Neural crest cell (in vitro differentiated cells): ENCODE data around the gene APPBP2. TPM values are rescaled to one million over a fixed set of nuclear protein-coding genes. Genes with fewer than 3 reads are reported as not detected.
A peak's percentile ranks its signal among the peaks of the same experiment; 100 is the strongest.

Experiments used
- DNase-seq: peaks from one replicate; pipeline ENCODE4 v3.0.0; 2021; ENCODE audit warnings: low read depth, mixed read lengths, low spot score
- H3K27ac Mint-ChIP-seq: one replicate; pipeline ENCODE4 v1.8.0; 2021; ENCODE audit warnings: mild to moderate bottlenecking, mixed read lengths; ENCODE audit not compliant: unreplicated experiment
- H3K27me3 Mint-ChIP-seq: 2 replicates; pipeline ENCODE4 v1.8.0; 2021; ENCODE audit warnings: low read depth, mild to moderate bottlenecking, mixed read lengths
- H3K36me3 Mint-ChIP-seq: 2 replicates; pipeline ENCODE4 v1.8.0; 2021; ENCODE audit warnings: low read depth, mild to moderate bottlenecking, mixed read lengths
- H3K4me1 Mint-ChIP-seq: 2 replicates; pipeline ENCODE4 v1.8.0; 2021; ENCODE audit warnings: mixed read lengths
- H3K4me3 Mint-ChIP-seq: one replicate; pipeline ENCODE4 v1.8.0; 2021; ENCODE audit warnings: mild to moderate bottlenecking, mixed read lengths
- H3K9me3 Mint-ChIP-seq: 2 replicates; pipeline ENCODE4 v1.8.0; 2021; ENCODE audit warnings: mixed read lengths
- total RNA-seq: library from RNA; stranded (reverse); gene quantifications from 2 replicates; pipeline ENCODE4 v1.2.1, GENCODE V29; 2021
- TF ChIP-seq, protein P1 (sequence below): fragments of 200-600 bp; sonication (generic); conservative IDR thresholded peaks from 2 replicates; pipeline ENCODE4 v1.5.0; 2021; ENCODE audit warnings: antibody characterized with exemption, mild to moderate bottlenecking

The APPBP2 gene
- total RNA-seq, 1 donor from 2014 or later: 59.2 TPM

- no peak overlapping the region for H3K4me3 Mint-ChIP-seq
- no peak for DNase-seq
- no peaks in the 10 kb centered on the region for H3K27me3 Mint-ChIP-seq
- peaks cover 7% of the 10 kb centered on the region for H3K9me3 Mint-ChIP-seq
- no peak overlapping the region for H3K27ac Mint-ChIP-seq
- no peaks in the 10 kb centered on the region for H3K4me1 Mint-ChIP-seq
- TF ChIP-seq, protein P1, sequence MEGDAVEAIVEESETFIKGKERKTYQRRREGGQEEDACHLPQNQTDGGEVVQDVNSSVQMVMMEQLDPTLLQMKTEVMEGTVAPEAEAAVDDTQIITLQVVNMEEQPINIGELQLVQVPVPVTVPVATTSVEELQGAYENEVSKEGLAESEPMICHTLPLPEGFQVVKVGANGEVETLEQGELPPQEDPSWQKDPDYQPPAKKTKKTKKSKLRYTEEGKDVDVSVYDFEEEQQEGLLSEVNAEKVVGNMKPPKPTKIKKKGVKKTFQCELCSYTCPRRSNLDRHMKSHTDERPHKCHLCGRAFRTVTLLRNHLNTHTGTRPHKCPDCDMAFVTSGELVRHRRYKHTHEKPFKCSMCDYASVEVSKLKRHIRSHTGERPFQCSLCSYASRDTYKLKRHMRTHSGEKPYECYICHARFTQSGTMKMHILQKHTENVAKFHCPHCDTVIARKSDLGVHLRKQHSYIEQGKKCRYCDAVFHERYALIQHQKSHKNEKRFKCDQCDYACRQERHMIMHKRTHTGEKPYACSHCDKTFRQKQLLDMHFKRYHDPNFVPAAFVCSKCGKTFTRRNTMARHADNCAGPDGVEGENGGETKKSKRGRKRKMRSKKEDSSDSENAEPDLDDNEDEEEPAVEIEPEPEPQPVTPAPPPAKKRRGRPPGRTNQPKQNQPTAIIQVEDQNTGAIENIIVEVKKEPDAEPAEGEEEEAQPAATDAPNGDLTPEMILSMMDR: no peak
- peaks cover 6% of the 10 kb centered on the region for H3K36me3 Mint-ChIP-seq
Measured at GRCh38 chr17:60534010-60534555, 8.0 kb upstream of the APPBP2 start.

GRCh38 chr17:60529806-60530205 is 3.8 kb upstream of the APPBP2 start:
- H3K4me1 Mint-ChIP-seq: peaks cover 17% of the 10 kb centered on the region
- no peak for DNase-seq
- H3K36me3 Mint-ChIP-seq: peaks cover 10% of the 10 kb centered on the region
- H3K9me3 Mint-ChIP-seq: peaks cover 7% of the 10 kb centered on the region
- H3K27me3 Mint-ChIP-seq: no peaks in the 10 kb centered on the region
- TF ChIP-seq, protein P1: no peak
- H3K27ac Mint-ChIP-seq: no peak overlapping the region
- H3K4me3 Mint-ChIP-seq: no peak overlapping the region

DNA sequence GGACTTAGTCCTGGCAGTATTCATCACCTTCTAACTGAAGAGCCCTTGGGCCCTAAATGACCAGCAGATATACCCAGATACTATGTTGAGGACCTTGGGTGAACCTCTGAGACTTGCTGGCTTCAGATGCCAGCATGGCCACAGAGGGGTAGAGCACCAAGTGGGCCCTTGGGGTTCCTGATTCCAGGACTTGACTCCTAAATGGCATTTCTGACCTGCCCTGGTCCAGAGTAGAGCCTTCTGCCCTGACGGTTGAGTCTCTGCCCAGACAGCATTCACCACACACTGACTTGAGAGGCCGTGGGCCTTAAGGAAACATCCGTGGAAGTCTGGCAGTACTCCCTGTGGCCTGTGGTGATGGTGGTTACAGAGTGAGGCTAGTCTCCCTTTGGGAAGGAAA is 2.8 kb upstream of the APPBP2 start:
- peaks cover 7% of the 10 kb centered on the region for H3K9me3 Mint-ChIP-seq
- peaks cover 10% of the 10 kb centered on the region for H3K36me3 Mint-ChIP-seq
- TF ChIP-seq, protein P1: no peak
- DNase-seq: no peak
- H3K27ac Mint-ChIP-seq: no peak overlapping the region
- H3K4me1 Mint-ChIP-seq: peaks cover 27% of the 10 kb centered on the region
- no peaks in the 10 kb centered on the region for H3K27me3 Mint-ChIP-seq
- H3K4me3 Mint-ChIP-seq: peak overlapping the region; percentile 18

GRCh38 chr17:60527701-60528100 is 1.7 kb upstream of the APPBP2 start:
- no peaks in the 10 kb centered on the region for H3K27me3 Mint-ChIP-seq
- no peak for DNase-seq
- no peak overlapping the region for H3K27ac Mint-ChIP-seq
- TF ChIP-seq, protein P1: no peak
- peaks cover 10% of the 10 kb centered on the region for H3K36me3 Mint-ChIP-seq
- H3K4me1 Mint-ChIP-seq: peaks cover 33% of the 10 kb centered on the region
- peaks cover 7% of the 10 kb centered on the region for H3K9me3 Mint-ChIP-seq
- H3K4me3 Mint-ChIP-seq: peak overlapping the region; percentile 54

DNA sequence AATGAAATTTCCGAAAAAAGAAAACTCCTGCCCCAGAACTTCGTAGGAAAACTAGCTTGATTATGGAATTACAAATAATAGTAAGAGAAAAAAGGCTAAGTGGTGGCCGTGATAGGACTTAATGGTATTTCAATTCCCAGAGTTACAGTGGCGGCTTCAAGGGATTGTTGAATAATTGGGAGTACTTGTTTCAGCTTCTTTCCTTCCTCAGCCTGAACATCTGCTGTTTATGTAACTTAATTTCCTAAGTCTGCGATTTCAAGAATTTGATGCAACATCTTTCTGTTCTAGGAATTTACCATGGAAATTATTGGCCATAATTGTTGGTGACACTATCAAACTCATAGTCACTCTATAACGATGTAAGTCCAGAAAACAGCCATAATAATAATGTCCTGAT is 684 bp upstream of the APPBP2 start:
- no peak for DNase-seq
- H3K27ac Mint-ChIP-seq: peak overlapping the region; percentile 100
- peaks cover 10% of the 10 kb centered on the region for H3K36me3 Mint-ChIP-seq
- H3K9me3 Mint-ChIP-seq: peaks cover 7% of the 10 kb centered on the region
- H3K4me1 Mint-ChIP-seq: peaks cover 40% of the 10 kb centered on the region
- TF ChIP-seq, protein P1: no peak
- H3K27me3 Mint-ChIP-seq: no peaks in the 10 kb centered on the region
- H3K4me3 Mint-ChIP-seq: peak overlapping the region; percentile 94
